Adipose tissue (tissue), 3 donors: ENCODE results near the gene SNRPD3. TPM values are rescaled to one million over a fixed set of nuclear protein-coding genes. Genes with fewer than 3 reads are reported as not detected.
"Not testable (repeated sequence)": the region's sequence is repeated elsewhere in the genome, so short reads cannot be mapped to it uniquely, and the experiment has no call there.

Experiments used
- H3K27ac ChIP-seq: one replicate; pipeline ENCODE4 v1.5.1; 2013; ENCODE audit warnings: low read depth, low read length
- WGBS, 3 donors: extraction: QIAGEN DNeasy Blood & Tissue Kit; methylation state at CpG; one replicate each; pipeline ENCODE4 v1.1.7; 2013; 5-methylcytosine and 5-hydroxymethylcytosine counted together
- polyA plus RNA-seq, 3 donors: library from polyadenylated mRNA; stranded (reverse); fragments of 200-250 nt; gene quantifications; one replicate each; pipeline ENCODE4 v1.2.3, GENCODE V29; 2013
- donor health status: healthy with polysubstance abuse.
- donor health status: Bipolar disorder and iron deficiency.
- donor health status: healthy.

Gene SNRPD3
- polyA plus RNA-seq, 3 donors, result 39.6 to 107 (median 89.5) TPM

DNA sequence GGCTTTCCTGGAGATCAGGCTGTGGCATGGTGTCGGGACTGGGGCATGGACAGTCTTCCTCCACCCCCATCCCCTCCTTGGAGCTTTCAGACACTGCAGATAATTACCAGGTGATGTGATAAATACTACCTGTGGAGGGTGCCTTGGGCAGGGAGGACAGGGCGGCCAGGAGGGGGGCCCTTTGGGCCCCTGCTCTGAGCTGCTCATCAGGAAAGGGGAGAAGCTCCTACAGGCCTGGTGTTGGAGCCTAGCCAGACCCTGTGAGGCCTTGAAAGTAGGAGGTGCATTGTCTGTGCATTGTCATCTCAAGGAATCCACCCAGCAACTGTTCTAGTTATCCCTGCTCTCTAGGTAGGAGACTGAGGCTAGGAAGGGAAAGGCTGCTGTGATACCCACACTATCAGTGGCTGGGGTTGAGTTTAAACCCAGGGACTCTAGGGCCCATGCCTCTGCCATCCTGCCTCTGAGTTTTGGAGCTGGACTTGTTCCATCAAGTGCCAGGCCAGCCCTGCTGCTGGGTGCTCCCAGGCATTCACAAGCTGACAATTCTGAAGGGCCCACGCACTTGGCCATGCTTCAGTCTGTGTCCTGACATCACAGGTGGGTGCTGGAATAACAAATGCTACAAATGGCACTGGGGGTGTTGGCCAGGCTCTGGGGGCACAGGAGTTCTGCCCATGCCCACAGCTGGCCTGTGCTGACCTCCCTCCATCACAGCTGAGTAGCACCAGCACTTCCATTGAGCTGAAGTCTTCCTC is 44.3 kb downstream of the SNRPD3 start:
- WGBS, 3 donors, result 85 to 94% (median 89%) methylated on average over 3 of the region's 3 CpGs
- H3K27ac ChIP-seq, result not testable (repeated sequence)

DNA sequence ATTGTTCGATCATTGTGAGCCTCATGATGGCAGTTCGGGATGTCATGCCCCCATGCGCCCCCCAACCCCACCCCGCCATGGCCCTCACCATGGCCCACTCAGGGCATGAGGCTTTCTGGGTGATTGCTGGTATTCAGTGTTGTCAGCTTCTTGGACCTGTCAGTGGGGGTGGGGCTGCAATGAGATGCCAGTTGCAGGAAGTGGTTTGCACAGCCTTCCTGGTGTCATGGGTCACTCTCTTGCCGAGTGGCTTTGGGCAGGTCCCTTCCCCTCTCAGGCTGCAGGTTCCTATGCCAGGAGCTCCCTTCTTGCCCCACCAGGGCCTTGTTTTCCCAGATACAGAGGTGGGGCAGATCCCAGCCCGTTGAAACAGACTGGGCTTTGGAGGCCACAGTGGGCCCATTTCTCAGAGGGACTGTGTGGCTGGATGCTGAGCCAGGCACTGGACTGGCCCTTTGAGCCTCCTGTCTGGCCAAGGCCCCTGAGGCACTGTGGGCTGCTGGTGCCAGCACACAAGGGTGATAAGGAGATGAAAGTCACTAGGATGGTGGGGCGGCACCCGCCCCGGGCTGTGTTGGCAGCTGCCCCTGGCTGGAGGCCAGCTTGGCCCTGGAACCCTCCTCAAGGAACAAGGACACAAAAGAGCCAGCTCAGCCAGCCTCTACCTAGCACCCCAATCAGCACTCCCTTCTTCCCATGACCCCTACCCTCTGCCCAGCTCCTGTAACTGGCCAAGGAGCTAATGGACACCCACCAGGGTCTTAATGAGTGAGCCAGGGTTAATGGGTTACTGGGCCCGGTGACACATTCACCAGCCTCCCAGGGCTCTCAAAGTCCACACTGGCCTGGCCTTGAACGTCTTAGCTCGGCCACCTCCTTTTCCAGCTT is 45.7 kb downstream of the SNRPD3 start:
- 39 to 68% (median 66%) methylated on average over 12 of the region's 12 CpGs for WGBS, 3 donors
- H3K27ac ChIP-seq, result no peak overlapping the region

DNA sequence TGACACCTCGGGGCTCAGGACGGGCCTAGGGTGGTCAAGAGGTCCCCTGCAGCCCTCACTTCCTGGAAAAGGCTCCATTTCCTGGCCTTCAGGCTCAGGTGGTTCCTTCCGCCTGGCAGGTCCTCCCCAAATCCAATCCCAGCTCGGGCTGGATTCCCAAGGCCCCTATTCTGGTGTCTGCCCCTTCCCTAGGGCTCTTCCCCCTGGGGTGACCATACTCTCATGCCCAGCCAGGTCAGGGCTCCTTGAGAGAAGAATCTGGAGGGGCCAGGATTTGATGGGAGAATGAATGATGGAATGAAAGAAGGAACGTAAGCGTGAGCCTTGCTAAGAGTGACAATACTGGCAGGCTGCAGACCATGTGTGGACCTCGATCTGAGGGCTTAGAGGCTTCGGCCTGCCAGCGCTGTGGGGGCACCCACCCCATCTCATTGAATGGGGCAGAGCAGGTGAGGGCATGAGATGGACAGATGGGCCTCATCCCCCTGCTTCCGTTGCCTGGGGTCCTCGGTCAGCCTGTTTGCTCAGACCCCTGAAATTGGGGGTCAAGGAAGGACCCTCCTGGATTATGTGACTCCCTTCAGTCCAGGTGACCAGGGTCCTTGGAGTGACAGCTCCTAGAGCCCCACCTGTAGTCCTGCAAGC is 46.4 kb downstream of the SNRPD3 start:
- WGBS, 3 donors, result 66 to 91% (median 89%) methylated on average over 10 to 11 of the region's 11 CpGs
- H3K27ac ChIP-seq, result not testable (repeated sequence)

DNA sequence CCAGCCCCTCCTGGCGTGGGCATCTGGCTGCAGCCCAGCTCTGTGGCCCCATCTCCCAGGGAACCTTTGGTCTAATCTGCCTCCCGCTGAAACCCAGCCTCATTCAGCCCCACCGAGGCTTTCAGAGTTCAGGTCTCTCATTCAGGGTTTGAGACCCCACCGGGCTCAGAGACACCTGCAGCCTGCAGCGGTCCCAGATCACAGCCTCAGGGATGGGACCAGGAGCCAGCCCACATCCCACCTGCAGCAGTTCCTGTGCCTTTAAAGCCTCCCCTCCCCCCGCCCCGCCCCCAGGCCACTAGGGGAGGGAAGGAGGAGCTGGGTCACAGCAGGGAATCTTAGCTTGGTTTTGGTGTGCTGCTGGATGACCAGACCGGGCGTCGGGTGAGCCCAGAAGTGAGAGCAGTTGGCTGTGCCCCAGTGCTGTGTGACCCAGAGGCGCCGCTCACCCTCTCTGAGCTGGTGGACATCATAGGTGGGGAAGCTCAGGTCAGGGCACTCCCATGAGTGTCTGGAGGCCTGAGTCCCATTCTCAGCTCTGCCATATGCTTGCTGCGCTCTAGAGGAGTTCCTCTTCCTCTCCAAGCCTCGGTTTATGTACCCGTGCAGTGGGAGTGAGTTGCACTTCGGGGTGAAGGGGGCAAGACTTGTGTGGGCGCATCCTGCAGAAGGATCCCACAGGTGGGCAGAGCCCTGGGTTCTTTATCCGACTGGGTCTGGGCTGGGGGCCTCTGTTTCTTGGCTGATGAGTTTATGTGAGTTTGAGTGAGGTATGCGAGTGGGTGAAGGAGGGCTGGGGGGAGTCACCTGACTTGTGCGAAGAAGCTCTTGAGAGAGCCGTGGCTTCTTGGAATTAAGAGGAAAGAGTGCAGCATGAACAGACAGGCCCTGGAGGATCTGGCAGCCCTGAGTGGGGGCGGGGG is 47.3 kb downstream of the SNRPD3 start, which contains the start of gene GGT1:
GGT1 (plus strand) TSS at position 347 of the 923 bp plus-strand sequence. CDS start 7,889 bp downstream, outside the sequence.
- 42 to 69% (median 69%) methylated on average over 19 to 21 of the region's 22 CpGs for WGBS, 3 donors
- H3K27ac ChIP-seq, result not testable (repeated sequence)

DNA sequence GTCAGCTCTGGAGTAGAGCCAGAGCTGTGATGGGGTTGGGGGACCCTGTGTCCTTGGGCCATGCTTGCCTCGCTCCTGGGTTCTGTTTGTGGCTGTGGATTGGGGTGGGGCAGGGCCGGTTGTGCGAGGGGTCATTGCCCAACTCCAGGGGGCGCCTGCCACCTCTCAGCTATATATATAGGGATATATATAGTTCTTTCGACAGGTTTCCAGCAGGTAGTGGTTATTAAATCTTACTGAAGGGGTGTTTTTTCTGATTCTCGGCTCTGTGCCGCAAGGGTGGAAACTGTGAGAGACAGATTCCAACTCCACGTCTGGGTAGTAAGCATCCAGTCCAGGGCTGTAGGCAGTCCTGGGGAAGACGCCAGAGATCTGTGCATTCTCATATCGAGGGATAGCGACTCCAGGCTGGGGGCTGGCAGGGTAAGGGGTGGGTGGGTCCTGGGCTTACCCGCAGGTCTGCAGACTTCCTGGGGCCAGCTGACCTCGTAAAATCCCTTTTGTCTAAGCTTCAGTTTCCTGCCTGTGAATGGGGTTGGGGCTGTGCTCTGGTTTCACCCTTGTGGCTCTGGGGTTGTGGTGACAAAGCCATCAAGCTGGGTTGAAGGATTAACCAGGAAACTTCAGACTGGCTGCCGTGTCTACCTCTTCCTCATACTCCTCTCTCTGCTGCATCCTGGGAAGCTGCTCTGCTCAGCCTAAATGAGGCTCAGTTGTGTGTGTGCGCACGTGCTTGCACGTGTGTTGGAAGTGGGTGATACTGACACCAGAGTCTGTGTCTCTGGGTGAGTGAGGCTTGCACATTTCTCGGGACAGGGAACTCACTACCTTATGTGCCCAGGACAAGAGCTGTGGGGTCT is 48.2 kb downstream of the SNRPD3 start:
- 14 to 21% (median 21%) methylated on average over 17 to 18 of the region's 18 CpGs for whole genome bisulfite sequencing, 3 donors
- H3K27ac ChIP-seq, result not testable (repeated sequence)

DNA sequence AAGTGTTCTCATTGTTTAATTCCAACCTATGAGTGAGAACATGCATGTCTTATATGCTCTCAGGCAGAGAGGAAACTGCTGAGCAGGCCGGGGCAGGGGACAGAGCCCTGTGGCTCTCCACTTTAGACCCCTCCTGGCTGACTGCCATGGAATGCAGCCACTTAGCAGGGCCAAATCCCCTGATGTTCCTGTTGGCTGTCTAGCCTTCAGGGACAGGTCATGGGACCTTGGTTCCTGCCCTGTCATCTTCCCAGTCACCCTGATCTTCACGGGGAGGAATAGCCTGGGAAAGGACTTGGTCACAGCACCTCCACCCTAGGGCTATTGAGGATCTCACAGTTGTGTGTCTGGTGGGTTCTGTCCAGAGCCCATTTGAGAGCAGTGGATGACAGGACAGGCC is 50.5 kb downstream of the SNRPD3 start:
- H3K27ac ChIP-seq, result not testable (repeated sequence)
- 65 to 78% (median 67%) methylated on average over 2 of the region's 2 CpGs for WGBS, 3 donors

DNA sequence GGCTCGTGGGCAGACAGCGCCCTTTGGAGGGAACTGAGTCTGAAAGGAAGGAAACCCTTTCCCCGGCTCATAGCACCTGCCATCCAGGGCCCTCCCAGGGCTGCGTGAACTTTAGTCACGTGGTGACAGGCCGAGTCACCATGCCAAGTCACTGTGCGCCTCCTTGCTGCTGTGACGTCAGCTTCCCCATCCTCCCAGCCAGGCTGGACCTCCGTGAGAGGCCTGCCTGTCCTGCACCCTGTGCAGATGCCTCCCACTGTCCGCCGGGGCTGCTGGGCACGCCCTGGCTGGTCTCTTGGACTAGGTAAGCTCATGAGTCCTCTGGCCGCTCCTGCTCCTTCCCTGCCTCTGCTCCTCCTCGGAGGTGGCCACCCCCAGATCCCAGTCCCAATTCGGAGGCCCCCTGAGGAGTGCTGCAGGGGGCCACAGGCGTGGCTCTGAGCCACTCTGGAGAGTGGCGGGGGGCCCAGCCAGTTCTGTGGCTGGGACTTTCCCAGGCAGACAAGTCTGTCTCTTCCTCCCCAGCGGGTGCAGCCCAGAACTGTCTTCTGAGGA is 51.7 kb downstream of the SNRPD3 start:
- H3K27ac ChIP-seq, result not testable (repeated sequence)
- 52 to 73% (median 58%) methylated on average over 18 of the region's 18 CpGs for WGBS, 3 donors

DNA sequence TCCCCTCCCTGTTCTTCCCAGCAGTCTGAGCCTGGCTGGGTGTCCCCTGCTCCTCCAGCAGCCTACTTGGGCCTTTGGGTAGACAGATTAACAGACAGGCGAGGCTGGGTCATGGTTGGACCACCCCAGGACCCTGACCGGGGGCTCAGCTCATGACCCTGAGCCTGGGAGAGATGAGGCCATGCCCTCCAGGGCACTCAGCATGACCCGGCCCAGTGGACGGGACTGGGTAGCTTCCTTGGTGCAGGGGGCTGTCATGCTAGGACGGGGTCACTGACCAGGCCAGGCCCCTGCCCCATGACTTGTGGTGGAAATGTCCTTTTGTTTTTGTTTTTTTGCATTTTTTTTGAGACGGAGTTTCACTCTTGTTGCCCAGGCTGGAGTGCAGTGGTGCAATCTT is 52.5 kb downstream of the SNRPD3 start:
- 84 to 89% (median 85%) methylated on average over 5 to 6 of the region's 6 CpGs for WGBS, 3 donors
- not testable (repeated sequence) for H3K27ac ChIP-seq

DNA sequence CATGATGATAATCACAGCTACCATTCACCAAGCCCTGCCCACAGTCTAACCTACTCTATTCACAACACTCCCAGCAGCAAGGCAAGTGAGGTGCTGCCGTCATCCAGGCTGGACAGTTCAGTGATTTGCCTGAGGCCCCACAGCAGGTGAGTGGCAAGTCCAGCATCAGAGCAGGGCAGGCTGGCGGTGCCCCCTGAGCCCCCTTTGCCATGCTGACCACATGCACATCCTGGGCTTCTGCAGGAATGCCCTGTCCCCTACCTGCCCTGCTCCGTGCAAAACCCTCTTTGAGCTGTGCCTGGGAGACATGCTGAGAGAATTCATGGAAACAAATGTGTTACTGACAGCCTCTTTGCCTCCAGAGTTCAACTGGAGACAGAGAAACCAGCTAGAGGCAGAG is 54.1 kb downstream of the SNRPD3 start:
- WGBS, 3 donors, result 89 to 100% (median 95%) methylated on average over 2 of the region's 3 CpGs
- H3K27ac ChIP-seq, result not testable (repeated sequence)

DNA sequence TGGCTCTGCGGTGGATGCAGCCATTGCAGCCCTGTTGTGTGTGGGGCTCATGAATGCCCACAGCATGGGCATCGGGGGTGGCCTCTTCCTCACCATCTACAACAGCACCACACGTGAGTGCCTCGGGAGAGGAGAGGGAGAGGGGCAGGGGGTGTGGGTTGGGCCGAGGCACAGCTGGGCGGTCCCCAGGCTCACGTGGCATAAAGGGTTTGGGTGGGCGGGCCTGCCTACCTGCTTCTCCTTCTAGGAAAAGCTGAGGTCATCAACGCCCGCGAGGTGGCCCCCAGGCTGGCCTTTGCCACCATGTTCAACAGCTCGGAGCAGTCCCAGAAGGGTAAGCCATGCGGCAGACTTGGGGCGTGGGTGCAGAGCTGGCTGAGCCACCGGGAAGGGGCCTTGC is 59.0 kb downstream of the SNRPD3 start:
- not testable (repeated sequence) for H3K27ac ChIP-seq
- 81 to 92% (median 87%) methylated on average over 9 to 15 of the region's 15 CpGs for WGBS, 3 donors

DNA sequence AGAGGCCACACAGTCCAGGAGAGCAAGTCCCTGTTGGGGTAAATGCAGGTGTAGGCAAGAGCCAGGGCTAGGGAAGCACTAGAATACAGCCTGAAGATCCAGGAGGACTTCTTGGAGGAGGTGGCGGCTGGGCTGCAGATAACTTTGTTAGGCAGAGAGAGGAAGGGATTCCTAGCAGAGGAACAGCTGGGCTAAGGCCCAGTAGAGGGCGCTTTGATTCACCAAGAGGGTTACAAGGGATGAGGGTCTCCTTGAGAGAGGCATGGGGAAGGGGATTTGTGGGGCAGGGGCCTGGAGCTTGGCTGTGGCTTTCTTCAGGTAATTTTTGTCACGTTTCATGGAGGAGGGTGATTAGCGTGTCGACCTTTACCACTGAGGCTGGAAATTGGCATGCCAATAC is 65.4 kb downstream of the SNRPD3 start:
- not testable (repeated sequence) for H3K27ac ChIP-seq
- WGBS, 3 donors, result 63 to 75% (median 73%) methylated on average over 4 of the region's 5 CpGs

DNA sequence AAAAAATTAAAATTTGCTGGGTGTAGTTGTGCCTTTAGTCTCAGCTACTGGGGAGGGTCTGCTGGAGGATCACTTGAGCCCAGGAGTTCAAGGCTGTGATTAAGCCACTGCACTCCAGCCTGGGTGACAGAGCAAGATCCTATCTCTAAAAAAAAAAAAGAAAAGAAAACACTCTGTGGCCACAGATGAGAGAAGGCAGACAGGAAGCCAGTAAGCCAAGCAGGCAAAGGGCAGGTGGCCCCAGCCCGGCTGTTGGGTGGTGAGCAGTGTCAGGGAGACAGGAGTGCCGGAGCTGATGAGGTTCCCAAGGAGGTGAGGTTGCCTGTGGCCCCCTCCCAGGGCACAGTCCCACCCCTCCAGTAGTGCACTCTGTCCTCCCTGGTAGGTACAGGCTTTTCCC is 66.8 kb downstream of the SNRPD3 start:
- H3K27ac ChIP-seq, result not testable (repeated sequence)
- 52 to 95% (median 63%) methylated on average over 2 of the region's 2 CpGs for WGBS, 3 donors

Other genes with a start within 250 kb of the SNRPD3 start
- gene ADORA2A, start 128.4 kb upstream of the SNRPD3 start, polyA plus RNA-seq, result 1 to 10 TPM in 2 of 3 donors, under 1 TPM in 1; 0.90 to 2.5 (median 1.1) TPM
- gene UPB1, start 60.7 kb upstream of the SNRPD3 start, polyA plus RNA-seq, result under 1 TPM; 0.16 to 0.27 (median 0.22) TPM
- 100 to 1,000 TPM in 1 of 3 donors, 10 to 100 TPM in 2; 48.4 to 121 (median 73.6) TPM for gene GUCD1, start 861 bp upstream of the SNRPD3 start, polyA plus RNA-seq
- 10 to 100 TPM in 2 of 3 donors, 1 to 10 TPM in 1; 5.8 to 12.5 (median 10.8) TPM for gene LRRC75B, start 37.1 kb downstream of the SNRPD3 start, polyA plus RNA-seq
- 10 to 100 TPM in 1 of 3 donors, 1 to 10 TPM in 2; 3.8 to 37.1 (median 5.4) TPM for gene GGT1, start 47.2 kb downstream of the SNRPD3 start, polyA plus RNA-seq
- not detected for gene PIWIL3, start 218.7 kb downstream of the SNRPD3 start, polyA plus RNA-seq